Measurements from ENCODE around the gene DCTN2. TPM values are rescaled to one million over a fixed set of nuclear protein-coding genes. Genes with fewer than 3 reads are reported as not detected.

DCTN2 gene
- total and polyA plus RNA-seq, 2 donors (not counting 1 experiment from before 2014, with no cell fraction given), result 59.4 to 94.3 TPM

- H3K27me3 ChIP-seq (replicated peaks in 1 of 4; ENCODE audit: control extremely low read depth in 1 of 4, control insufficient read depth in 3 of 4, insufficient read depth in 4 of 4, low read length in 3 of 4), result peaks cover 0 to 9% (median 0%) of the 10 kb centered on the region in 4 experiments
- H3K9ac ChIP-seq (ENCODE audit: low read length), result no peak overlapping the region
- TF ChIP-seq, protein P1, sequence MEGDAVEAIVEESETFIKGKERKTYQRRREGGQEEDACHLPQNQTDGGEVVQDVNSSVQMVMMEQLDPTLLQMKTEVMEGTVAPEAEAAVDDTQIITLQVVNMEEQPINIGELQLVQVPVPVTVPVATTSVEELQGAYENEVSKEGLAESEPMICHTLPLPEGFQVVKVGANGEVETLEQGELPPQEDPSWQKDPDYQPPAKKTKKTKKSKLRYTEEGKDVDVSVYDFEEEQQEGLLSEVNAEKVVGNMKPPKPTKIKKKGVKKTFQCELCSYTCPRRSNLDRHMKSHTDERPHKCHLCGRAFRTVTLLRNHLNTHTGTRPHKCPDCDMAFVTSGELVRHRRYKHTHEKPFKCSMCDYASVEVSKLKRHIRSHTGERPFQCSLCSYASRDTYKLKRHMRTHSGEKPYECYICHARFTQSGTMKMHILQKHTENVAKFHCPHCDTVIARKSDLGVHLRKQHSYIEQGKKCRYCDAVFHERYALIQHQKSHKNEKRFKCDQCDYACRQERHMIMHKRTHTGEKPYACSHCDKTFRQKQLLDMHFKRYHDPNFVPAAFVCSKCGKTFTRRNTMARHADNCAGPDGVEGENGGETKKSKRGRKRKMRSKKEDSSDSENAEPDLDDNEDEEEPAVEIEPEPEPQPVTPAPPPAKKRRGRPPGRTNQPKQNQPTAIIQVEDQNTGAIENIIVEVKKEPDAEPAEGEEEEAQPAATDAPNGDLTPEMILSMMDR (IDR thresholded peaks at IDR 0.05), result no peak
- no peak for TF ChIP-seq EZH2 (IDR thresholded peaks at IDR 0.05; ENCODE audit: borderline replicate concordance, insufficient read depth, low read depth, low read length, poor library complexity, severe bottlenecking)
- no peaks in the 10 kb centered on the region for H3K9me3 ChIP-seq (ENCODE audit: control extremely low read depth in 1 of 3, control insufficient read depth in 2 of 3, insufficient read depth in 1 of 3, low read length in 2 of 3)
- Mint-ChIP-seq H3K27me3 (peaks cover 7% of the 10 kb centered on the region), H3K27ac (no peak overlapping the region), H3K9me3 (ENCODE audit: insufficient read depth) (no peaks in the 10 kb centered on the region), H3K4me1 (no peaks in the 10 kb centered on the region), H3K4me3 (no peak overlapping the region)
- no peak overlapping the region for H3K4me3 ChIP-seq (ENCODE audit: control extremely low read depth in 1 of 5, extremely low read depth in 1 of 5, insufficient read depth in 1 of 5, low read depth in 2 of 5, low read length in 4 of 5)
- H4K20me1 ChIP-seq (ENCODE audit: control insufficient read depth, insufficient read depth, low read length, poor library complexity, severe bottlenecking), result no peaks in the 10 kb centered on the region
- 93% methylated on average over 7 of the region's 9 CpGs for WGBS (ENCODE audit: insufficient coverage)
- H3K79me2 ChIP-seq (ENCODE audit: control insufficient read depth, insufficient read depth, low read length), result no peaks in the 10 kb centered on the region
- ChIA-PET CTCF (interaction anchor here (3.5 kb wide), 1 partner anchor 9 kb away, joined by 17 read pairs; no protein-coding TSS in a partner anchor), POLR2A (interaction anchor here (0.5 kb wide), 1 partner anchor 9 kb away, joined by 3 read pairs; no protein-coding TSS in a partner anchor)
- no peaks in the 10 kb centered on the region for H3K4me1 ChIP-seq (ENCODE audit: control insufficient read depth in 2 of 2, insufficient read depth in 2 of 2, low read length in 2 of 2)
- intact Hi-C loops (cut with micrococcal nuclease), result no loop called here
- DNase-seq, result no peak
- no peak overlapping the region for H2AFZ ChIP-seq (ENCODE audit: insufficient read depth, low read depth, low read length, poor library complexity, severe bottlenecking)
- H3K4me2 ChIP-seq (replicated peaks; ENCODE audit: low read depth, low read length, poor library complexity, severe bottlenecking), result no peak overlapping the region
- H3K36me3 ChIP-seq (replicated peaks in 1 of 2; ENCODE audit: control extremely low read depth in 1 of 2, control insufficient read depth in 1 of 2, extremely low read depth in 1 of 2, insufficient read depth in 2 of 2, low read length in 1 of 2), result no peaks in the 10 kb centered on the region
- no peak for ATAC-seq (ENCODE audit: low read depth)
- H3K27ac ChIP-seq (ENCODE audit: low read length in 2 of 2), result no peak overlapping the region
These were observed 29.7 kb upstream of the DCTN2 start for GRCh38 chr12:57576613-57577160.

DNA sequence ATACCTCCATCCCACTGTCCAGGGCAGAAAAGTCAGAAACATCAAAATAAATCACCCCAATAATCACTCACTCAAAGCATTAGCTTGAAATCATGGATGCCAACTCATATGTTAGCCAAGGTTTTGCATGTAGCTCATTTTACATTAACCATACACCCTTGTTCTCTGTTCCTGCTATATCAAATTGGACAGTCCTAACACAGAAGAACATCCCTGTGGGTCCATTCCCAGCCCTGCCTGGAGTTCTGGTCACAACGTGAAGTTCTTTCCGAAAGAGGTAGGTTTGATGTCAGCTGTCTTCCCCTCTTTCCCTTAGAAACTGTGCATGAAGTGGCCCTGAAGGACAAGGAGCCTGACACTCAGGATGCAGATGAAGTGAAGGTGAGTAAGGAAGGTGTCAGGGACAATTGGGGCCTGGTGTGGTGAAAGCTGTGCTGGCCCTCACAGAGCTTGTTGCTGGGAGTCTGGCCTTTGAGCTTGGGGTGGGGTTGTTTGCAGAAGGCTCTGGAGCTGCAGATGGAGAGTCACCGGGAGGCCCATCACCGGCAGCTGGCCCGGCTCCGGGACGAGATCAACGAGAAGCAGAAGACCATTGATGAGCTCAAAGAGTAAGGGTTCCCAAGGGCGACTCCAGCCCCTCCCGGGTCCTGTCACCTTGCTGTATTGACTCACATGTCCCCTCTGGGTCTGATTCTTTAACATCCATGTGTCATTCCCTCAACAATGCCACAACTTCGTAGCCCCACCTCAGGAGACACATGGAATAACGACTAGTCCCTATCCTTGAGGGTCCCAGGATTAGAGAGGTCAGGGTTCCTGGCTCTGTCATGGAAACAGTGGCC is 29.0 kb upstream of the DCTN2 start:
- CTCF ChIA-PET, result interaction anchor here (0.9 to 3.5 kb wide), 3 partner anchors 9 to 47 kb away, joined by 3 to 17 read pairs (median 4); no protein-coding TSS in a partner anchor
- intact Hi-C loops (cut with micrococcal nuclease), result no loop called here
- no peaks in the 10 kb centered on the region for H3K9me3 ChIP-seq (ENCODE audit: control extremely low read depth in 1 of 3, control insufficient read depth in 2 of 3, insufficient read depth in 1 of 3, low read length in 2 of 3)
- no peak for TF ChIP-seq EZH2 (IDR thresholded peaks at IDR 0.05; ENCODE audit: borderline replicate concordance, insufficient read depth, low read depth, low read length, poor library complexity, severe bottlenecking)
- TF ChIP-seq, protein P1 (IDR thresholded peaks at IDR 0.05), result no peak
- Mint-ChIP-seq H3K27me3 (peaks cover 9% of the 10 kb centered on the region), H3K27ac (no peak overlapping the region), H3K4me3 (no peak overlapping the region), H3K4me1 (no peaks in the 10 kb centered on the region), H3K9me3 (ENCODE audit: insufficient read depth) (no peaks in the 10 kb centered on the region)
- no peaks in the 10 kb centered on the region for H4K20me1 ChIP-seq (ENCODE audit: control insufficient read depth, insufficient read depth, low read length, poor library complexity, severe bottlenecking)
- POLR2A ChIA-PET, result no interaction called here
- no peak for DNase-seq
- H3K27ac ChIP-seq (ENCODE audit: low read length in 2 of 2), result no peak overlapping the region
- H2AFZ ChIP-seq (ENCODE audit: insufficient read depth, low read depth, low read length, poor library complexity, severe bottlenecking), result no peak overlapping the region
- no peak for ATAC-seq (ENCODE audit: low read depth)
- no peak overlapping the region for H3K4me2 ChIP-seq (replicated peaks; ENCODE audit: low read depth, low read length, poor library complexity, severe bottlenecking)
- H3K4me1 ChIP-seq (ENCODE audit: control insufficient read depth in 2 of 2, insufficient read depth in 2 of 2, low read length in 2 of 2), result no peaks in the 10 kb centered on the region
- H3K27me3 ChIP-seq (replicated peaks in 1 of 4; ENCODE audit: control extremely low read depth in 1 of 4, control insufficient read depth in 3 of 4, insufficient read depth in 4 of 4, low read length in 3 of 4), result peaks cover 0 to 4% (median 0%) of the 10 kb centered on the region in 4 experiments
- 83% methylated on average over 9 of the region's 12 CpGs for WGBS (ENCODE audit: insufficient coverage)
- no peak overlapping the region for H3K9ac ChIP-seq (ENCODE audit: low read length)
- H3K36me3 ChIP-seq (replicated peaks in 1 of 2; ENCODE audit: control extremely low read depth in 1 of 2, control insufficient read depth in 1 of 2, extremely low read depth in 1 of 2, insufficient read depth in 2 of 2, low read length in 1 of 2), result no peaks in the 10 kb centered on the region
- no peaks in the 10 kb centered on the region for H3K79me2 ChIP-seq (ENCODE audit: control insufficient read depth, insufficient read depth, low read length)
- H3K4me3 ChIP-seq (ENCODE audit: control extremely low read depth in 1 of 5, extremely low read depth in 1 of 5, insufficient read depth in 1 of 5, low read depth in 2 of 5, low read length in 4 of 5), result no peak overlapping the region
